Upper lobe of left lung (tissue), 4 donors: ENCODE data around the gene SLC44A4.

ENCODE experiments used
- EP300 ChIP-seq, 4 donors: sonication (generic); formaldehyde crosslinking; IDR thresholded peaks; one replicate each; pipeline ENCODE4 v1.5.1; 2017; ENCODE audit warnings: antibody characterized with exemption in 4 of 4, control low read depth in 2 of 4
- POLR2A ChIP-seq, 4 donors: fragments of 450-650 bp; IDR thresholded peaks; one replicate each; pipeline ENCODE4 v1.5.1; 2016 to 2017; ENCODE audit warnings: antibody characterized with exemption in 4 of 4, mild to moderate bottlenecking in 2 of 4
- POLR2AphosphoS5 ChIP-seq, 2 donors: sonication (generic); formaldehyde crosslinking; IDR thresholded peaks; one replicate each; pipeline ENCODE4 v1.5.1; 2017; ENCODE audit warnings: antibody characterized with exemption in 2 of 2
- TF ChIP-seq, protein P1 (sequence below), 6 experiments: fragments of 450-650 bp in 4 of 6; fragments of 200-600 bp in 2 of 6; sonication (generic) in 2 of 6; IDR thresholded peaks; one replicate each; pipeline ENCODE4 v1.5.1; 2016 to 2019; ENCODE audit warnings: antibody characterized with exemption in 6 of 6

DNA sequence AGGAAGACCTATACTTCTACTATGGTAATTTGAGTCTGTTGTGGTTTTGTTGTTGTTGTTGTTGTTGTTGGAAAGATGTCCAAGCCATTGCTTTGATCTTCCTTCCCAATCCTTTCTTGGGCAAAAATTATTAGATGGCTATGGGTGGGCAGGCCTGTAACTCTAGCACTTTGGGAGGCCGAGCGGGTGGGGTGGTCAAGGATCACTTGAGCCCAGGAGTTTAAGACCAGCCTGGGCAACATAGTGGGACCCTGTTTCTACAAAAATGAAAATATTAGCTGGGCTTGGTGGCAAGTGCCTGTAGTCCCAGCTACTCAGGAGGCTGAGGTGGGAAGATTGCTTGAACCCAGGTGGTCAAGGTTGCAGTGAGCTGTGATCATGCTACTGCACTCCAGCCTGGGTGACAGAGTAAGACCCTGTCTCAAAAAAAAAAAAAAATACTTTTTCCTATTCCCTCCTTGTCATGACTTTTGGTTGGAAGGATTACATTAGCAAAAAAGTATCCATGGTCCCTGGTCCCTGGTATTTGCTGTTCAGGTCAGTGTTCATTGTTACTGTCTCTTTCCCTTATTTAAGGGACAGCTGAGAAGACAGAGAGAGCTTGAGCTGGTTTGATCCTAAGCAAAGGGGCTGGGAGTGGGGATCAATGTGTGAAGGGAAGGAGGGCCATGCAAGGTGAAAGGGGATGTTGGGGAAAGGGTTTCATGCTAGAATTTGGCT lies 27.9 kb downstream of the SLC44A4 start:
- TF ChIP-seq, protein P1, sequence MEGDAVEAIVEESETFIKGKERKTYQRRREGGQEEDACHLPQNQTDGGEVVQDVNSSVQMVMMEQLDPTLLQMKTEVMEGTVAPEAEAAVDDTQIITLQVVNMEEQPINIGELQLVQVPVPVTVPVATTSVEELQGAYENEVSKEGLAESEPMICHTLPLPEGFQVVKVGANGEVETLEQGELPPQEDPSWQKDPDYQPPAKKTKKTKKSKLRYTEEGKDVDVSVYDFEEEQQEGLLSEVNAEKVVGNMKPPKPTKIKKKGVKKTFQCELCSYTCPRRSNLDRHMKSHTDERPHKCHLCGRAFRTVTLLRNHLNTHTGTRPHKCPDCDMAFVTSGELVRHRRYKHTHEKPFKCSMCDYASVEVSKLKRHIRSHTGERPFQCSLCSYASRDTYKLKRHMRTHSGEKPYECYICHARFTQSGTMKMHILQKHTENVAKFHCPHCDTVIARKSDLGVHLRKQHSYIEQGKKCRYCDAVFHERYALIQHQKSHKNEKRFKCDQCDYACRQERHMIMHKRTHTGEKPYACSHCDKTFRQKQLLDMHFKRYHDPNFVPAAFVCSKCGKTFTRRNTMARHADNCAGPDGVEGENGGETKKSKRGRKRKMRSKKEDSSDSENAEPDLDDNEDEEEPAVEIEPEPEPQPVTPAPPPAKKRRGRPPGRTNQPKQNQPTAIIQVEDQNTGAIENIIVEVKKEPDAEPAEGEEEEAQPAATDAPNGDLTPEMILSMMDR (IDR thresholded peaks at IDR 0.05) = no peak
- TF ChIP-seq POLR2A (IDR thresholded peaks at IDR 0.05) (no peak), POLR2AphosphoS5 (IDR thresholded peaks at IDR 0.05) (no peak), EP300 (IDR thresholded peaks at IDR 0.05) (no peak)
